Esophagus muscularis mucosa (tissue), 4 donors: ENCODE measurements around the gene USP47. TPM values are rescaled to one million over a fixed set of nuclear protein-coding genes. Genes with fewer than 3 reads are reported as not detected.
A peak's percentile ranks its signal among the peaks of the same experiment; 100 is the strongest.

Experiments used
- DNase-seq: peaks from one replicate; pipeline ENCODE4 v3.0.0-alpha.2; 2017; ENCODE audit errors: extremely low spot score
- H3K27ac ChIP-seq, 4 donors: fragments of 200-600 bp; sonication (generic); replicated peaks in 1 of 4; 1 replicate in 3 of 4; 2 replicates in 1 of 4; pipeline ENCODE4 v1.5.1; 2016 to 2019; ENCODE audit warnings: mild to moderate bottlenecking in 1 of 4
- H3K27me3 ChIP-seq, 4 donors: fragments of 200-600 bp; sonication (generic); one replicate each; pipeline versions ENCODE4 v1.5.1 to v1.6.0; 2016 to 2019
- H3K36me3 ChIP-seq, 4 donors: fragments of 200-600 bp; sonication (generic); one replicate each; pipeline ENCODE4 v1.5.1; 2016 to 2019
- H3K4me1 ChIP-seq, 4 donors: fragments of 200-600 bp; sonication (generic); one replicate each; pipeline ENCODE4 v1.5.1; 2016 to 2019
- H3K4me3 ChIP-seq, 4 donors: fragments of 200-600 bp; sonication (generic); 1 replicate in 2 of 4; 2 replicates in 2 of 4; pipeline ENCODE4 v1.5.1; 2016 to 2019; ENCODE audit warnings: mild to moderate bottlenecking in 4 of 4, moderate library complexity in 1 of 4
- H3K9me3 ChIP-seq, 4 donors: fragments of 200-600 bp; sonication (generic); 1 replicate in 3 of 4; 2 replicates in 1 of 4; pipeline ENCODE4 v1.5.1; 2016 to 2019
- EP300 ChIP-seq: sonication (generic); formaldehyde crosslinking; IDR thresholded peaks from one replicate; pipeline ENCODE4 v1.6.1; 2017; ENCODE audit warnings: antibody characterized with exemption
- POLR2A ChIP-seq: fragments of 450-650 bp; IDR thresholded peaks from one replicate; pipeline ENCODE4 v1.6.1; 2017; ENCODE audit warnings: antibody characterized with exemption, moderate library complexity, mild to moderate bottlenecking, low read depth
- POLR2AphosphoS5 ChIP-seq, 2 donors: sonication (generic); formaldehyde crosslinking; IDR thresholded peaks; one replicate each; pipeline ENCODE4 v1.6.1; 2017; ENCODE audit warnings: antibody characterized with exemption in 2 of 2
- WGBS: methylation state at CpG from one replicate; pipeline ENCODE4 v1.1.5; 2018; 5-methylcytosine and 5-hydroxymethylcytosine counted together
- intact Hi-C: fragments of 100-400 bp; cut with DNase I; formaldehyde crosslinking; loops from one replicate; pipeline ENCODE4 v1.15.1; 2023
- total RNA-seq, 4 donors: library from RNA; depleted of rRNA; stranded (reverse); fragments of >200 nt; gene quantifications; one replicate each; pipeline versions ENCODE4 v1.1.0 to v1.2.1, GENCODE V29; 2016
- TF ChIP-seq, protein P1 (sequence below), 3 experiments: fragments of 200-600 bp in 2 of 3; fragments of 450-650 bp in 1 of 3; sonication (generic) in 2 of 3; IDR thresholded peaks; one replicate each; pipeline ENCODE4 v1.5.1; 2017 to 2019; ENCODE audit warnings: antibody characterized with exemption in 3 of 3, mild to moderate bottlenecking in 2 of 3, moderate library complexity in 1 of 3

USP47 gene
- total RNA-seq, 4 donors from 2014 or later: 86.2 to 112 (median 96.5) TPM

DNA sequence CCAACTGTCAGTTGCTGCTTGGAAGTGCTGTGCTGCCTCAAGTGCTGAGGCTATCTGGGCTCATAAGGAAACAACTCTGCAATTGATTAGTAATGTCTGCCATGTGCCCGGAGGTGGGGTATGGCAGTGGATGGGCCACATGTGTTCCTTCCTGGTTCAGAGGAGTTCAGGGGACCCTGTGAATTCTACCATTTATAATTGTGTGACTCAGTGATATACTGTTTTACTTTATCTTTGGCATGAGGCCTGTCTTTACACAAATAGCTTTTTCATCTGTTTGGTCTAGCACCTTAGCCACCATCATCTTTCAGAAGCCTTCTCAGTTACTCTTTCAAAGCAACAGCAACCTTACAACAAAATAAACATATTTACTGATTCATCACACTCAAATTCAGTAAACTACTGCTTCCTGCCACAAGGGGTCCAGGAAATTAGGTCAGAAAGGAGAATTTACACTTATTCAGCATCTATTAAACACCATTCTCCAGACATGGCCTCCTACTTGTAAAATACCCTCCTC, 145.8 kb downstream of the USP47 start:
- WGBS: 94% methylated on average over 1 of the region's 1 CpG
- Histone ChIP-seq H3K4me3 (no peak overlapping the region), H3K36me3 (no peaks in the 10 kb centered on the region), H3K4me1 (peaks cover 28 to 59% (median 43%) of the 10 kb centered on the region in 4 donors), H3K27ac (peak overlapping the region; percentile 4 to 51 (median 46)), H3K9me3 (no peaks in the 10 kb centered on the region), H3K27me3 (no peaks in the 10 kb centered on the region)
- intact Hi-C loops: no loop called here
- DNase-seq: no peak
- TF ChIP-seq, protein P1, sequence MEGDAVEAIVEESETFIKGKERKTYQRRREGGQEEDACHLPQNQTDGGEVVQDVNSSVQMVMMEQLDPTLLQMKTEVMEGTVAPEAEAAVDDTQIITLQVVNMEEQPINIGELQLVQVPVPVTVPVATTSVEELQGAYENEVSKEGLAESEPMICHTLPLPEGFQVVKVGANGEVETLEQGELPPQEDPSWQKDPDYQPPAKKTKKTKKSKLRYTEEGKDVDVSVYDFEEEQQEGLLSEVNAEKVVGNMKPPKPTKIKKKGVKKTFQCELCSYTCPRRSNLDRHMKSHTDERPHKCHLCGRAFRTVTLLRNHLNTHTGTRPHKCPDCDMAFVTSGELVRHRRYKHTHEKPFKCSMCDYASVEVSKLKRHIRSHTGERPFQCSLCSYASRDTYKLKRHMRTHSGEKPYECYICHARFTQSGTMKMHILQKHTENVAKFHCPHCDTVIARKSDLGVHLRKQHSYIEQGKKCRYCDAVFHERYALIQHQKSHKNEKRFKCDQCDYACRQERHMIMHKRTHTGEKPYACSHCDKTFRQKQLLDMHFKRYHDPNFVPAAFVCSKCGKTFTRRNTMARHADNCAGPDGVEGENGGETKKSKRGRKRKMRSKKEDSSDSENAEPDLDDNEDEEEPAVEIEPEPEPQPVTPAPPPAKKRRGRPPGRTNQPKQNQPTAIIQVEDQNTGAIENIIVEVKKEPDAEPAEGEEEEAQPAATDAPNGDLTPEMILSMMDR (IDR thresholded peaks at IDR 0.05): peak in 1 of 3 experiments; percentile 31
- TF ChIP-seq POLR2AphosphoS5 (IDR thresholded peaks at IDR 0.05): no peak

DNA sequence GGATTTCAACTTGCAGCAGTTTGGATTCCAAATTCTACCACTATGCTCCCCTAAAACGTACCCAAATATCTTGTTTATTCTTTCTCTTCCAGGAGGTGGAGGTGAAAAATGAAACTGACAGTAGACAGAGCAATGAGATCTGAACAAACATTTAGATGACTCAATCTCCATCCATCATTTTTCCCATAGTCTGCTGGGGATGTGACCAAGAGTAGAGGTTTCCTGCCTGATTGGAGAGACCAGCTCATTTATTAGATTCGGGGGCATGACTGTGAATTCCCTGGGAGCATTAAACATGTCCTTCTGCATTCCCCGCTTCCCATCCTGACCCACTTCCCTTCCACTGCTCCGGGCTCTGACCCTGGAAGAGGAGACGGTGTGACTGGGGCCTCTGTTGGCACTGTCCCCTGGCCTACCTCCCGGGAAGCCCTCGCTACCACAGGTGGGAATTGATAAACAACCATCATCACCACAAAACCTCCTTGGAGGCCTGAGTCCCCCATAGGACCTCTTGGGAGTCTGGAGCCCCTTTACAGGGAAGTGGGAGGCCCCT, 146.4 kb downstream of the USP47 start:
- H3K27ac ChIP-seq: peak overlapping the region; percentile 4 to 51 (median 46)
- DNase-seq: no peak
- no peaks in the 10 kb centered on the region for H3K36me3 ChIP-seq
- H3K4me3 ChIP-seq: no peak overlapping the region
- no peaks in the 10 kb centered on the region for H3K27me3 ChIP-seq
- H3K9me3 ChIP-seq: no peaks in the 10 kb centered on the region
- WGBS: 57% methylated on average over 7 of the region's 7 CpGs
- peaks cover 28 to 59% (median 39%) of the 10 kb centered on the region in 4 donors for H3K4me1 ChIP-seq
- TF ChIP-seq POLR2A: no peak
- TF ChIP-seq, protein P1 (IDR thresholded peaks at IDR 0.05): no peak
- no peak for TF ChIP-seq EP300
- no peak for TF ChIP-seq POLR2AphosphoS5 (IDR thresholded peaks at IDR 0.05)
- intact Hi-C loops: no loop called here

DNA sequence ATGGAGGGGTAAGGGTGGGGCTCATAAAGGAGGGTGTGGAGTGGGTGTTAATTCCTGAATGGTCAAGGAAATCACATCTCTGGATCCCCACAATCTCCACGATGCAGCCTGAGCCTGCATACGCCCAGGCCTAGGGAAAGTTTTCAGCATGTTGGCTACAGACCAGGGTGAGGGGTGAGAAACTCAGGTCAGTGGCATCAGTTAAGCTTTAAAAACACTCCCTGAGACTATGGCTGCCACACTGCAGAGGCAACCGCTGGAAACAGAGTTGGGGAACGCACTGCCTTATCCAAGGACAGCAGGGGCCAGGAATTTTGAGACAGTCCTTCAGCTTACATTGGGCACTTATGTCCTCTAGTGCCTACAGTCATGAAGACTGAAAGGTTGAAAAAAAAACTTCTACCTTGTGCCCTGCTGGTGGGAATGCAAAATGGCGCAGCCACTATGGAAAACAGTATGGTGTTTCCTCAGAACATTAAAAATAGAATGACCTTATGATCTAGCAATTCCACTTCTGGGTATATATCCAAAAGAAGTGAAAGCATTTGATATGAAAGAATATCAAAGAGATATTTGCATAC, 147.0 kb downstream of the USP47 start:
- peaks cover 32 to 59% (median 40%) of the 10 kb centered on the region in 4 donors for H3K4me1 ChIP-seq
- DNase-seq: no peak

DNA sequence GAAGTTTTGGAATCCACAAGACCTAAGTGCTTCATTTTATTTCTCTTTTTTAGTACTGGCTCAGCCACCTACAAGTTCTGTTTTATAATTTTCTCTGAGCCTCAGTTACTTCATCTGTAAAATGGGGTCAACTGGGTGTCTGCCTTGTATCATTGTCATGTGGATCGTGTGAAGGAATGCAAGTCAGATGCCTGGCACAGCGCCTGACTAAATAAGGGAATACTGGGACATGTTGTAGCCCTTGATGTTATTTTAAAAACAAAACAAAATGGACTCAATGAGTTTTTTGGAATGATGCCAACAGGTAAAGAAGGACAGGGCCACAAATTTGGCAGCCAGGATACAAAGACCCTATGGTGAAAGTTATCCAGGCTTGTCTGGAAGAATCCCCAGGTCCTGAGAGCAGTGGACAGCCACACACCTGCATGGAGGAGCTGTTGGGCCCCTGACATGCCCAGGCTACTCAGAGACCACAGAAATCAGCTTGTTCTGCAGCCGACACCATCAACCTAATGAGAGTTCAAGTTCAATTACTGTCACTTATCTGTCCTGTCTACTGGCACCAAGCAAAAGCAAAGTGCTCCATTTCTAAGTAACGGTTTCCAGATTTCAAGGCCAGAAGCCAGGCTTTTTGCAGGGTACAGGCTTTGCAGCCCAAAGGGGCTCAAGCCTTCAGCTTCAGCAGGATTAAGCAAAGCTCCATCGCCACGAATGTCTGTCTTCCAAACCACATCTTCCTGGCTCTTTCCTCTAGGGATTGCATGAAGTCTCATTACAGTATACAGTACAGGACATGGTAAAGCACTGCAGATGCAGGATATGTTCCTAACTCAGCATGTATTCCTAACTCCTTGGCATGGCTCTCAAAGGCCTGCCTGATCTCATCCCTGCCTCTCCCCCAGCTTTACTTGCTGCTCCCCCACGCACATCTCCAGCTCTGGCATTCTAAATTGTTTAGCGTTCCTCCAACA, 148.3 kb downstream of the USP47 start:
- H3K27me3 ChIP-seq: no peaks in the 10 kb centered on the region
- intact Hi-C loops: no loop called here
- 72% methylated on average over 8 of the region's 8 CpGs for WGBS
- H3K9me3 ChIP-seq: no peaks in the 10 kb centered on the region
- H3K36me3 ChIP-seq: peaks cover 0 to 8% (median 0%) of the 10 kb centered on the region in 4 donors
- H3K27ac ChIP-seq: no peak overlapping the region
- TF ChIP-seq, protein P1 (IDR thresholded peaks at IDR 0.05): no peak
- TF ChIP-seq POLR2AphosphoS5 (IDR thresholded peaks at IDR 0.05): peak in 1 of 2 donors; percentile 30
- no peak for TF ChIP-seq EP300
- no peak for DNase-seq
- H3K4me1 ChIP-seq: peaks cover 39 to 58% (median 44%) of the 10 kb centered on the region in 4 donors
- H3K4me3 ChIP-seq: no peak overlapping the region

More for the DNA sequence above, 147.0 kb downstream of the USP47 start:
- Histone ChIP-seq H3K36me3 (no peaks in the 10 kb centered on the region), H3K4me3 (no peak overlapping the region), H3K27me3 (no peaks in the 10 kb centered on the region), H3K27ac (peak overlapping the region; percentile 4 to 51 (median 46)), H3K9me3 (no peaks in the 10 kb centered on the region)
- WGBS: 94% methylated on average over 4 of the region's 5 CpGs
- TF ChIP-seq, protein P1 (IDR thresholded peaks at IDR 0.05): peak in 1 of 3 experiments; percentile 6
- TF ChIP-seq EP300 (no peak), POLR2AphosphoS5 (IDR thresholded peaks at IDR 0.05) (no peak)
- intact Hi-C loops: no loop called here
